Ovary (tissue), 9 donors: ENCODE measurements around the gene TFDP2. TPM values are rescaled to one million over a fixed set of nuclear protein-coding genes. Genes with fewer than 3 reads are reported as not detected.
A peak's percentile ranks its signal among the peaks of the same experiment; 100 is the strongest.

Experiments used
- DNase-seq, 5 donors: peaks; one replicate each; pipeline ENCODE4 v3.0.0-alpha.2; 2019 to 2020
- H3K27ac ChIP-seq, 2 donors: fragments of 200-600 bp; one replicate each; pipeline versions ENCODE4 v1.5.1 to v1.8.0; 2019 to 2022
- H3K27me3 ChIP-seq: fragments of 200-600 bp; one replicate; pipeline ENCODE4 v1.8.0; 2022
- H3K36me3 ChIP-seq: fragments of 200-600 bp; sonication (generic); one replicate; pipeline ENCODE4 v1.5.1; 2019
- H3K4me1 ChIP-seq: one replicate; pipeline ENCODE4 v1.8.1; 2013; ENCODE audit warnings: mild to moderate bottlenecking, moderate library complexity; ENCODE audit not compliant: insufficient read depth
- H3K4me3 ChIP-seq: fragments of 200-600 bp; sonication (generic); one replicate; pipeline ENCODE4 v1.5.1; 2017
- H3K9me3 ChIP-seq, 2 donors: fragments of 200-600 bp in 1 of 2; sonication (generic) in 1 of 2; one replicate each; pipeline versions ENCODE4 v1.5.1 to v1.8.1; 2013 to 2019; ENCODE audit warnings: mild to moderate bottlenecking in 1 of 2, moderate library complexity in 1 of 2
- CTCF ChIP-seq, 3 donors: fragments of 450-650 bp in 2 of 3; fragments of 200-600 bp in 1 of 3; IDR thresholded peaks; one replicate each; pipeline versions ENCODE4 v1.5.1 to v1.8.0; 2016 to 2022; ENCODE audit warnings: antibody characterized with exemption in 3 of 3, mild to moderate bottlenecking in 1 of 3
- EP300 ChIP-seq: sonication (generic); formaldehyde crosslinking; IDR thresholded peaks from one replicate; pipeline ENCODE4 v1.6.1; 2017; ENCODE audit warnings: antibody characterized with exemption
- POLR2A ChIP-seq: fragments of 450-650 bp; IDR thresholded peaks from one replicate; pipeline ENCODE4 v1.6.1; 2017; ENCODE audit warnings: antibody characterized with exemption, mild to moderate bottlenecking, moderate library complexity
- WGBS, 3 donors: extraction: QIAGEN DNeasy Blood & Tissue Kit in 1 of 3; methylation state at CpG; one replicate each; pipeline versions ENCODE4 v1.1.5 to v1.1.7; 2013 to 2017; 5-methylcytosine and 5-hydroxymethylcytosine counted together
- intact Hi-C, 4 donors: fragments of 100-400 bp; cut with DNase I; formaldehyde crosslinking; loops; one replicate each; pipeline versions ENCODE4 v1.11.0 to v1.15.1; 2022 to 2023
- polyA plus RNA-seq, 2 donors: library from polyadenylated mRNA; stranded (reverse); fragments of 200-250 nt in 1 of 2; fragments of 350-450 nt in 1 of 2; fragmentation: Illumina TruSeq in 1 of 2; extraction: RNeasy Lipid Tissue Mini Kit (QIAGEN cat#74804) in 1 of 2; gene quantifications; one replicate each; pipeline ENCODE4 v1.2.3, GENCODE V29; 2013 to 2014
- total RNA-seq, 7 donors: library from RNA; depleted of rRNA in 2 of 7; stranded (reverse); fragments of >200 nt in 2 of 7; fragmentation: NEBNext Ultra II Directional in 3 of 7; extraction: Animal tissue kit (Norgen Biotek cat#: 25700) in 3 of 7; gene quantifications; one replicate each; pipeline versions ENCODE4 v1.1.0 to v1.2.4, GENCODE V29; 2016 to 2023
- donor health status: DM: no; HTN: no; CAD: no; lungs with moderate emphysema.
- donor health status: DM: no; HTN: no; CAD: no.
- donor health status: Bipolar disorder and iron deficiency.
- donor health status: DM: yes; HTN: yes; CAD: no.
- donor health status: DM: no; HTN: no; CAD: no.
- donor health status: DM: yes; HTN: yes; CAD: no.

Gene TFDP2
- total and polyA plus RNA-seq, 9 donors, result 25.7 to 89.8 (median 78.4) TPM

GRCh38 chr3:141969711-141970110, 179.6 kb downstream of the TFDP2 start:
- DNase-seq, result no peak
- Histone ChIP-seq H3K4me1 (no peaks in the 10 kb centered on the region), H3K36me3 (no peaks in the 10 kb centered on the region), H3K27ac (no peak overlapping the region), H3K27me3 (no peaks in the 10 kb centered on the region), H3K9me3 (no peaks in the 10 kb centered on the region), H3K4me3 (no peak overlapping the region)
- intact Hi-C loops, result loop anchor here in 1 of 4 donors (10.0 kb wide), 1 partner anchor 315 kb away; no protein-coding TSS in a partner anchor
- no peak for TF ChIP-seq POLR2A
- TF ChIP-seq CTCF (IDR thresholded peaks at IDR 0.05), result no peak
- no peak for TF ChIP-seq EP300
- WGBS, 3 donors, result 91 to 96% (median 93%) methylated on average over 6 of the region's 6 CpGs

GRCh38 chr3:141965471-141965870, 183.9 kb downstream of the TFDP2 start:
- H3K4me3 ChIP-seq, result no peak overlapping the region
- H3K27me3 ChIP-seq, result no peaks in the 10 kb centered on the region
- WGBS, 3 donors, result 89 to 92% (median 89%) methylated on average over 1 of the region's 1 CpG
- H3K4me1 ChIP-seq, result peaks cover 4% of the 10 kb centered on the region
- H3K36me3 ChIP-seq, result no peaks in the 10 kb centered on the region
- no peak for DNase-seq
- H3K9me3 ChIP-seq, result no peaks in the 10 kb centered on the region
- no peak overlapping the region for H3K27ac ChIP-seq
- TF ChIP-seq POLR2A (no peak), EP300 (no peak), CTCF (IDR thresholded peaks at IDR 0.05) (no peak)
- intact Hi-C loops, result loop anchor here in 1 of 4 donors (10.0 kb wide), 1 partner anchor 319 kb away; no protein-coding TSS in a partner anchor

GRCh38 chr3:141963301-141963700, 186.0 kb downstream of the TFDP2 start:
- WGBS, 3 donors, result 88 to 97% (median 92%) methylated on average over 4 of the region's 4 CpGs
- intact Hi-C loops, result loop anchor here in 1 of 4 donors (10.0 kb wide), 1 partner anchor 322 kb away; no protein-coding TSS in a partner anchor
- TF ChIP-seq POLR2A (no peak), CTCF (IDR thresholded peaks at IDR 0.05) (no peak), EP300 (no peak)

GRCh38 chr3:141960731-141961130, 188.6 kb downstream of the TFDP2 start:
- no peaks in the 10 kb centered on the region for H3K27me3 ChIP-seq
- WGBS, 3 donors, result 15 to 21% (median 15%) methylated on average over 3 of the region's 3 CpGs
- intact Hi-C loops, result loop anchor here in 1 of 4 donors (10.0 kb wide), 1 partner anchor 324 kb away; no protein-coding TSS in a partner anchor
- peak overlapping the region in 1 of 2 donors; percentile 81 for H3K27ac ChIP-seq
- peak in 1 of 5 donors; percentile 51 for DNase-seq
- H3K36me3 ChIP-seq, result no peaks in the 10 kb centered on the region
- H3K4me3 ChIP-seq, result no peak overlapping the region
- TF ChIP-seq POLR2A (no peak), CTCF (IDR thresholded peaks at IDR 0.05) (no peak), EP300 (no peak)
- H3K9me3 ChIP-seq, result no peaks in the 10 kb centered on the region
- peaks cover 7% of the 10 kb centered on the region for H3K4me1 ChIP-seq

More at GRCh38 chr3:141963301-141963700, 186.0 kb downstream of the TFDP2 start:
- H3K36me3 ChIP-seq, result no peaks in the 10 kb centered on the region
- H3K27ac ChIP-seq, result no peak overlapping the region
- DNase-seq, result no peak
- no peak overlapping the region for H3K4me3 ChIP-seq
- H3K27me3 ChIP-seq, result no peaks in the 10 kb centered on the region
- peaks cover 7% of the 10 kb centered on the region for H3K4me1 ChIP-seq
- H3K9me3 ChIP-seq, result no peaks in the 10 kb centered on the region
